LNCaP clone FGC (cell line): ENCODE measurements around the gene FRAT1.

Source experiments
- DNase-seq: peaks from one replicate; pipeline ENCODE4 v3.0.0-alpha.2; 2011; ENCODE audit warnings: low read depth
- H3K4me3 ChIP-seq: 2 replicates; pipeline ENCODE4 v1.5.1; 2011; ENCODE audit warnings: mild to moderate bottlenecking, low read depth, low read length, control low read depth
- CTCF ChIP-seq: IDR thresholded peaks from 2 replicates; pipeline ENCODE4 v1.5.1; 2012; ENCODE audit warnings: mild to moderate bottlenecking; ENCODE audit not compliant: control insufficient read depth, insufficient read depth; ENCODE audit errors: extremely low read depth

The FRAT1 gene

GRCh38 chr10:97297556-97298222, 21.4 kb upstream of the FRAT1 start:
- no peak overlapping the region for H3K4me3 ChIP-seq
- no peak for TF ChIP-seq CTCF
- no peak for DNase-seq

- no peak overlapping the region for H3K4me3 ChIP-seq
- TF ChIP-seq CTCF, result no peak
- DNase-seq, result no peak
Measured at GRCh38 chr10:97298223-97298571, 20.9 kb upstream of the FRAT1 start.

GRCh38 chr10:97300980-97301379, 18.1 kb upstream of the FRAT1 start:
- H3K4me3 ChIP-seq, result no peak overlapping the region
- no peak for DNase-seq
- TF ChIP-seq CTCF, result no peak

- TF ChIP-seq CTCF, result no peak
- no peak for DNase-seq
- H3K4me3 ChIP-seq, result no peak overlapping the region
Measured at GRCh38 chr10:97302088-97302791, 16.8 kb upstream of the FRAT1 start.

GRCh38 chr10:97307441-97307840, 11.6 kb upstream of the FRAT1 start:
- H3K4me3 ChIP-seq, result no peak overlapping the region
- TF ChIP-seq CTCF, result no peak
- no peak for DNase-seq

GRCh38 chr10:97307866-97308780, 10.9 kb upstream of the FRAT1 start:
- no peak overlapping the region for H3K4me3 ChIP-seq
- TF ChIP-seq CTCF, result no peak
- DNase-seq, result no peak
